ENCODE data around the gene DUSP28. TPM values are rescaled to one million over a fixed set of nuclear protein-coding genes. Genes with fewer than 3 reads are reported as not detected.
A peak's percentile ranks its signal among the peaks of the same experiment; 100 is the strongest.

Gene DUSP28
- total and polyA plus RNA-seq, 2 of the 13 experiments (the other 11 are each of a cell fraction or from before 2014, with no cell fraction given) = 5.2 to 8.6 TPM

GRCh38 chr2:240566203-240567136 lies 6.3 kb downstream of the DUSP28 start (continued):
- 0 out of 2 replicates have a peak, but pooled peaks have one; percentile 34 for TF ChIP-seq KDM5A (IDR thresholded peaks at IDR 0.05; ENCODE audit: borderline replicate concordance, low read length)
- TF ChIP-seq HNF4A (CRISPR knock-in tag; IDR thresholded peaks at IDR 0.05) = no peak
- TF ChIP-seq HOMEZ (CRISPR knock-in tag; IDR thresholded peaks at IDR 0.05; ENCODE audit: low read depth) = peak; percentile 51; the same call in 1 of the 2 replicates
- no peak for TF ChIP-seq RBAK (CRISPR knock-in tag; IDR thresholded peaks at IDR 0.05)
- no peak for TF ChIP-seq RORA (CRISPR knock-in tag; IDR thresholded peaks at IDR 0.05)
- TF ChIP-seq ZZZ3 (CRISPR knock-in tag; IDR thresholded peaks at IDR 0.05; ENCODE audit: borderline replicate concordance) = peak; percentile 61; the same call in 1 of the 2 replicates
- no peak for TF ChIP-seq ZBTB37 (CRISPR knock-in tag; IDR thresholded peaks at IDR 0.05)
- TF ChIP-seq POLR2AphosphoS5 (IDR thresholded peaks at IDR 0.05; ENCODE audit: low read depth, low read length) = peak; percentile 95
- no peak for TF ChIP-seq GPBP1L1 (CRISPR knock-in tag; IDR thresholded peaks at IDR 0.05)
- TF ChIP-seq TCF7 (IDR thresholded peaks at IDR 0.05; ENCODE audit: low read depth) = no peak
- peak; percentile 36 for TF ChIP-seq XRCC5 (optimal IDR thresholded peaks at IDR 0.05; ENCODE audit: low read length)
- TF ChIP-seq, protein P1, sequence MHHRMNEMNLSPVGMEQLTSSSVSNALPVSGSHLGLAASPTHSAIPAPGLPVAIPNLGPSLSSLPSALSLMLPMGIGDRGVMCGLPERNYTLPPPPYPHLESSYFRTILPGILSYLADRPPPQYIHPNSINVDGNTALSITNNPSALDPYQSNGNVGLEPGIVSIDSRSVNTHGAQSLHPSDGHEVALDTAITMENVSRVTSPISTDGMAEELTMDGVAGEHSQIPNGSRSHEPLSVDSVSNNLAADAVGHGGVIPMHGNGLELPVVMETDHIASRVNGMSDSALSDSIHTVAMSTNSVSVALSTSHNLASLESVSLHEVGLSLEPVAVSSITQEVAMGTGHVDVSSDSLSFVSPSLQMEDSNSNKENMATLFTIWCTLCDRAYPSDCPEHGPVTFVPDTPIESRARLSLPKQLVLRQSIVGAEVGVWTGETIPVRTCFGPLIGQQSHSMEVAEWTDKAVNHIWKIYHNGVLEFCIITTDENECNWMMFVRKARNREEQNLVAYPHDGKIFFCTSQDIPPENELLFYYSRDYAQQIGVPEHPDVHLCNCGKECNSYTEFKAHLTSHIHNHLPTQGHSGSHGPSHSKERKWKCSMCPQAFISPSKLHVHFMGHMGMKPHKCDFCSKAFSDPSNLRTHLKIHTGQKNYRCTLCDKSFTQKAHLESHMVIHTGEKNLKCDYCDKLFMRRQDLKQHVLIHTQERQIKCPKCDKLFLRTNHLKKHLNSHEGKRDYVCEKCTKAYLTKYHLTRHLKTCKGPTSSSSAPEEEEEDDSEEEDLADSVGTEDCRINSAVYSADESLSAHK (CRISPR knock-in tag; IDR thresholded peaks at IDR 0.05; ENCODE audit: borderline replicate concordance) = no peak
- peak; percentile 61 for TF ChIP-seq ARNTL (CRISPR knock-in tag; IDR thresholded peaks at IDR 0.05)
- TF ChIP-seq ZNF598 (CRISPR knock-in tag; IDR thresholded peaks at IDR 0.05; ENCODE audit: borderline replicate concordance) = peak; percentile 60; the same call in 1 of the 2 replicates
